GM10248 (cell line): ENCODE data around the gene CT83.

Source experiments
- CTCF ChIA-PET: fragments of 300-600 bp; sonication (Branson Sonifier 250); formaldehyde crosslinking; extraction: SDS; loops from one replicate; lab custom pipeline; 2021; ENCODE audit warnings: antibody characterized with exemption; lab: Yijun Ruan, JAX
- POLR2A ChIA-PET: fragments of 350-650 bp; sonication (Branson Sonifier 250); formaldehyde crosslinking; extraction: SDS; loops from one replicate; lab custom pipeline; 2020; ENCODE audit warnings: antibody characterized with exemption; lab: Yijun Ruan, JAX
- DNase-seq: peaks from one replicate; pipeline ENCODE4 v3.0.0; 2012; ENCODE audit errors: extremely low spot score
- CTCF ChIP-seq: IDR thresholded peaks from 2 replicates; pipeline ENCODE4 v1.5.1; 2012; ENCODE audit warnings: mild to moderate bottlenecking, low read depth; ENCODE audit errors: extremely low read depth, missing control alignments, control extremely low read depth

The CT83 gene

GRCh38 chrX:116462822-116463221, at the start of gene CT83:
Gene CT83 (minus strand): TSS chrX:116462976. CDS start chrX:116462856, 120 bp downstream.
- POLR2A ChIA-PET: no interaction called here
- DNase-seq: no peak
- CTCF ChIA-PET: no interaction called here
- no peak for TF ChIP-seq CTCF

GRCh38 chrX:116499780-116500179, 37.0 kb upstream of the CT83 start:
- POLR2A ChIA-PET: no interaction called here
- CTCF ChIA-PET: no interaction called here
- no peak for TF ChIP-seq CTCF
- DNase-seq: no peak

GRCh38 chrX:116493271-116493670, 30.5 kb upstream of the CT83 start:
- CTCF ChIA-PET: no interaction called here
- no peak for DNase-seq
- POLR2A ChIA-PET: no interaction called here
- TF ChIP-seq CTCF: no peak

GRCh38 chrX:116490104-116490503, 27.3 kb upstream of the CT83 start:
- DNase-seq: no peak
- TF ChIP-seq CTCF: no peak
- ChIA-PET POLR2A (no interaction called here), CTCF (interaction anchor here (1.2 kb wide), 1 partner anchor 13 kb away, joined by 4 read pairs; no protein-coding TSS in a partner anchor)

- CTCF ChIA-PET: no interaction called here
- POLR2A ChIA-PET: no interaction called here
- no peak for DNase-seq
- no peak for TF ChIP-seq CTCF
Measured at GRCh38 chrX:116480059-116480458, 17.3 kb upstream of the CT83 start.

DNA sequence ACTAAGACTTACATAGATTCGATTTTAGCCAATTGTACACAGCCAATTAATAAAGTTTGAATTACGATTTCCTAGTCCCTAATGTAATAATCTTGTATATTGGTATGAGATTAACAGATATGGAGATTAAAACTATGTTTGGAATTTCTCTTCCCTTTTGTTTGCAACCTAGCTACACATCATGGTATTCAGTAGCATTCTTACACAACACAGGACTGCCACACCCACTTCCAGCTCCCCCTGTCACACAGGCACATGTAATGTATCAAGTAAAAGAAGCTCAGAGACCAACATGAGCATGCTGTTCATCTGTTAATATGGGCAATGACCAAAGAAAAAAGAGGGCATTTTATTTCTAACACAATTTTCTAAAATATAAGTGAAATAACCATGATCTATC, 13.6 kb downstream of the CT83 start:
- TF ChIP-seq CTCF: no peak
- ChIA-PET CTCF (no interaction called here), POLR2A (no interaction called here)
- no peak for DNase-seq
